Measurements from ENCODE around the gene C9orf85. TPM values are rescaled to one million over a fixed set of nuclear protein-coding genes. Genes with fewer than 3 reads are reported as not detected.

C9orf85 gene, protein sequence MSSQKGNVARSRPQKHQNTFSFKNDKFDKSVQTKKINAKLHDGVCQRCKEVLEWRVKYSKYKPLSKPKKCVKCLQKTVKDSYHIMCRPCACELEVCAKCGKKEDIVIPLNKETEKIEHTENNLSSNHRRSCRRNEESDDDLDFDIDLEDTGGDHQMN
- 16.7 and 21.9 TPM in 2 replicates for total RNA-seq

DNA sequence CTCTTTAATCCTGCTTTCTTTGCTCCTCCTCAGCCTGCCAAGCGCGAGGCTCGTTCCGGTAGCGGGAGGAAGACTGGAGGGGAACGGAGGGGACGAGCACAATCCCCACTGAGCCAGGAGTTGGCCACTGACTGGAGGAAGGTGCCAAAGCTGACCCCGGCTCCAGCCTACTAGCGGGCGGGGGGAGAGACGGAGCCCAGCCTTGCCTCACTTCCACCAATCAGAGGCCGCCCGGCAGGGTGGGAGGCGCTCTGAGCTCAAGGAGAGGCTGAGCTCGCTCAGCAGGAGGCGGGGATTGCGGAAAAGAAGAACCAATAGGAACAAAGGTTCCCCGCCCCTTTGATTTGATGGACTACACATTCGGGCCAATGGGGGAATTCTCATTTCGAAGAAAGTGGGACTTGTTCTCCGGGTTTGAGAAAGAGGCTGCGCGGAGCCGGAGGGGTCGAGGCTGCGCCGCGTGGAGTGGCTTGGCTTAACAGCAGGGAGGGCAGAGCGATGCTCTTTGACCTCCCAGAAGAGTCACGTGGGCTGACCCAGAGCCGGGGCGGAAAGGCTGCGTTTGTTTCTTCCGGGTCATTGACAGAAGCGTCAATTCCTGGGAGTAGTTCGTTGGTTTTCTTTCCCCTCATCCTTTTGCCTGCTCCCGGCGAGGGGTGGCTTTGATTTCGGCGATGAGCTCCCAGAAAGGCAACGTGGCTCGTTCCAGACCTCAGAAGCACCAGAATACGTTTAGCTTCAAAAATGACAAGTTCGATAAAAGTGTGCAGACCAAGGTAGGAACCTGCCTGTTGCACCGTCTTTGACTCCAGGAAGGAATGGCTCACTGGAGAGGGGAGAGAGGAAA lies at the start of gene C9orf85, which contains the start of gene ABHD17B:
TSS of gene C9orf85 (plus strand) at position 579 of the 847 bp plus-strand sequence. CDS start at position 675, 96 bp downstream.
TSS of gene ABHD17B (minus strand) at position 133 of the 847 bp plus-strand sequence. CDS start 36,113 bp downstream, outside the sequence.

Other genes starting within 250 kb of the C9orf85 start
- 422 and 569 TPM in 2 replicates for gene CEMIP2, start 143.1 kb upstream of the C9orf85 start, total RNA-seq
- gene ABHD17B, start 446 bp upstream of the C9orf85 start, total RNA-seq = 129 and 130 TPM in 2 replicates
- not detected in 2 replicates for gene C9orf57, start 149.0 kb downstream of the C9orf85 start, total RNA-seq
- gene GDA, start 237.8 kb downstream of the C9orf85 start, total RNA-seq = 0.11 TPM in 1 of 2 replicates, not detected in the other